Right atrium auricular region (tissue), 2 donors: Measurements from ENCODE around the gene SEMA3G. TPM values are rescaled to one million over a fixed set of nuclear protein-coding genes. Genes with fewer than 3 reads are reported as not detected.

Source experiments
- DNase-seq: peaks from one replicate; pipeline ENCODE4 v3.0.0-alpha.2; 2019; ENCODE audit warnings: low spot score
- H3K27ac ChIP-seq, 2 donors: fragments of 200-600 bp; sonication (generic); 1 replicate in 1 of 2; 2 replicates in 1 of 2; pipeline ENCODE4 v1.5.1; 2016 to 2019
- H3K27me3 ChIP-seq, 2 donors: fragments of 200-600 bp; sonication (generic); one replicate each; pipeline versions ENCODE4 v1.5.1 to v1.6.0; 2017 to 2019
- H3K36me3 ChIP-seq: fragments of 200-600 bp; sonication (generic); one replicate; pipeline ENCODE4 v1.5.1; 2016
- H3K4me1 ChIP-seq, 2 donors: fragments of 200-600 bp; sonication (generic); one replicate each; pipeline versions ENCODE4 v1.5.1 to v1.6.0; 2017 to 2019
- H3K4me3 ChIP-seq, 2 donors: fragments of 200-600 bp; sonication (generic); 1 replicate in 1 of 2; 2 replicates in 1 of 2; pipeline ENCODE4 v1.5.1; 2017 to 2019; ENCODE audit warnings: mild to moderate bottlenecking in 1 of 2, moderate library complexity in 1 of 2
- H3K9me3 ChIP-seq, 2 donors: fragments of 200-600 bp; sonication (generic); one replicate each; pipeline ENCODE4 v1.5.1; 2019
- total RNA-seq, 2 donors: library from RNA; depleted of rRNA; stranded (reverse); fragments of >200 nt; gene quantifications; one replicate each; pipeline ENCODE4 v1.1.0, GENCODE V29; 2016
- TF ChIP-seq, protein P1 (sequence below), 2 donors: fragments of 200-600 bp; sonication (generic); IDR thresholded peaks; one replicate each; pipeline ENCODE4 v1.5.1; 2019; ENCODE audit warnings: antibody characterized with exemption in 2 of 2

The SEMA3G gene
- total RNA-seq, 2 donors from 2014 or later = 11.8 to 12.6 TPM

DNA sequence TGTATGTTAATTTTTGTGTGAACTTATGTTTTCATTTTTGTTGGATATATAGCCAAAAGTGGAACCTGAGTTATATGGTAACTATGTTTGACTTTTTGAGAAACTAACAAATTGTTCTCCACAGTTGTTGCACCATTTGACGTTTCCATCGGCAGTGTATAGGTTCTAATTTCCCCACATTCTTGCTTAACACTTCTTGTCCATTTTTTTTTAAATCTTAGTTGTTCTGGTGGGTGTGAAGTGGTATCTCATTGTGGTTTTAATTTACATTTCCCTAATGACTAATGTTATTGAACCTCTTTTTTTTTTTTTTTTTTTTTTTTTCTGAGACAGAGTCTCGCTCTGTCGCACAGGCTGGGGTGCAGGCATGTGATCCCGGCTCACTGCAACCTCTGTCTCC is 18.5 kb upstream of the SEMA3G start:
- peaks cover 0 to 11% of the 10 kb centered on the region in 2 donors for H3K4me1 ChIP-seq
- H3K4me3 ChIP-seq = no peak overlapping the region
- no peaks in the 10 kb centered on the region for H3K9me3 ChIP-seq
- H3K27me3 ChIP-seq = no peaks in the 10 kb centered on the region
- no peak for DNase-seq
- no peak overlapping the region for H3K27ac ChIP-seq
- TF ChIP-seq, protein P1, sequence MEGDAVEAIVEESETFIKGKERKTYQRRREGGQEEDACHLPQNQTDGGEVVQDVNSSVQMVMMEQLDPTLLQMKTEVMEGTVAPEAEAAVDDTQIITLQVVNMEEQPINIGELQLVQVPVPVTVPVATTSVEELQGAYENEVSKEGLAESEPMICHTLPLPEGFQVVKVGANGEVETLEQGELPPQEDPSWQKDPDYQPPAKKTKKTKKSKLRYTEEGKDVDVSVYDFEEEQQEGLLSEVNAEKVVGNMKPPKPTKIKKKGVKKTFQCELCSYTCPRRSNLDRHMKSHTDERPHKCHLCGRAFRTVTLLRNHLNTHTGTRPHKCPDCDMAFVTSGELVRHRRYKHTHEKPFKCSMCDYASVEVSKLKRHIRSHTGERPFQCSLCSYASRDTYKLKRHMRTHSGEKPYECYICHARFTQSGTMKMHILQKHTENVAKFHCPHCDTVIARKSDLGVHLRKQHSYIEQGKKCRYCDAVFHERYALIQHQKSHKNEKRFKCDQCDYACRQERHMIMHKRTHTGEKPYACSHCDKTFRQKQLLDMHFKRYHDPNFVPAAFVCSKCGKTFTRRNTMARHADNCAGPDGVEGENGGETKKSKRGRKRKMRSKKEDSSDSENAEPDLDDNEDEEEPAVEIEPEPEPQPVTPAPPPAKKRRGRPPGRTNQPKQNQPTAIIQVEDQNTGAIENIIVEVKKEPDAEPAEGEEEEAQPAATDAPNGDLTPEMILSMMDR (IDR thresholded peaks at IDR 0.05) = no peak
- peaks cover 34% of the 10 kb centered on the region for H3K36me3 ChIP-seq

DNA sequence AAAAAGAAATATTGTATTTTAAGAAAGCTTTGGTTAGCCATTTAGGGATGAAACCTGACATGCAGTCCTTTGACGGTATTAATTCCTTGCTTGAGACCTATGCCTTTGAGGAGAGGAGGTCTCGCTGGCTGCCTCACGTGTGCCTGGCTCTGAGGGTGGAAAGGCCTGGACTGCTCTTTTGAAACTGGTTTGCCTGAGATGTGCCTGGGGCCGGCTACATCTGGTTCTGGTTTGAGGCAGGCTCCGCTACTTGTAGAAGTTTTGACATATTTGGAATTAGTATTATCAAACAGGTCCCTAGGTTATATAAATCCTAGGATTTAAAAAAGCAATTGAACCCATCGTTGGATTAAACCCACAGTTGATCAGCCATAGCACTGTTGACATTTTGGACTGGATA is 17.0 kb upstream of the SEMA3G start:
- Histone ChIP-seq H3K4me1 (peaks cover 0 to 4% of the 10 kb centered on the region in 2 donors), H3K27me3 (no peaks in the 10 kb centered on the region)
- DNase-seq = no peak

DNA sequence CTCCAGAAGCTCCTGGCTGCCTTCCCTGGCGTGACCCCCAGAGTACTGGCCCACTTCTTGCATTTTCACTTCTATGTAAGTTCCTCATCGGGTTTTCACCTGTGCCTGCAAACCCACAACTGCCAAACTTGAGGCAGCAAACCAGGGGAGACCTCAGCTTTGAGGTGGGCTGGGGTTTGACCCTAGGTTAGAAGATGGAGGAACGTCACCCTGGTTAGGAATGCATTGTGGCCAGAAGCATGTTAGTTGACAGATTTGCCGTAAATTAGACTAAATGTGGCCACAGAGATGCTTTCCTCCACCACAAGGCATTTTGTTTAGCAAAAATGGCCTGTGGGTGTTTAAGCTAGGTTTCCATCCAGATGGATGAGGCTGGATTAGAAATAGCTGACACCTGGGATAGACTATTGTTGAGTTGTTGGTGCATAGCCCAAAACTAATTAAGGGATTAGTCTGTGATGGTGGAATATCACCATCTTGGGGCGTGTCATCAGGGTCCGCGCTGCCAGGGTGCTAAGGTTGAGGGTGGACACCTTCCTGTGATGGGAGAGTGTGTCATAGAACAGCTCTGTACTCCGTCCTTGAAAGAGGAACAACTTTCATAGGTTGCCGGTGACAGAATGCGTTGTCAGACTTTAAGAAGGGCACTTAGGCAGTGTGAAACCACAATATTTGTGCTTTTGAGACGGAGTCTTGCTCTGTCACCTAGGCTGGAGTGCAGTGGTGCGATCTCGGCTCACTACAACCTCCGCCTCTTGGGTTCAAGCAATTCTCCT is 14.1 kb upstream of the SEMA3G start:
- Histone ChIP-seq H3K27me3 (no peaks in the 10 kb centered on the region), H3K4me1 (peaks cover 0 to 26% of the 10 kb centered on the region in 2 donors), H3K27ac (no peak overlapping the region), H3K36me3 (peaks cover 37% of the 10 kb centered on the region), H3K4me3 (no peak overlapping the region), H3K9me3 (no peaks in the 10 kb centered on the region)
- TF ChIP-seq, protein P1 (IDR thresholded peaks at IDR 0.05) = no peak
- no peak for DNase-seq

More for the DNA sequence above, 17.0 kb upstream of the SEMA3G start:
- H3K36me3 ChIP-seq = peaks cover 44% of the 10 kb centered on the region
- no peaks in the 10 kb centered on the region for H3K9me3 ChIP-seq
- no peak overlapping the region for H3K27ac ChIP-seq
- H3K4me3 ChIP-seq = no peak overlapping the region
- TF ChIP-seq, protein P1 (IDR thresholded peaks at IDR 0.05) = no peak

DNA sequence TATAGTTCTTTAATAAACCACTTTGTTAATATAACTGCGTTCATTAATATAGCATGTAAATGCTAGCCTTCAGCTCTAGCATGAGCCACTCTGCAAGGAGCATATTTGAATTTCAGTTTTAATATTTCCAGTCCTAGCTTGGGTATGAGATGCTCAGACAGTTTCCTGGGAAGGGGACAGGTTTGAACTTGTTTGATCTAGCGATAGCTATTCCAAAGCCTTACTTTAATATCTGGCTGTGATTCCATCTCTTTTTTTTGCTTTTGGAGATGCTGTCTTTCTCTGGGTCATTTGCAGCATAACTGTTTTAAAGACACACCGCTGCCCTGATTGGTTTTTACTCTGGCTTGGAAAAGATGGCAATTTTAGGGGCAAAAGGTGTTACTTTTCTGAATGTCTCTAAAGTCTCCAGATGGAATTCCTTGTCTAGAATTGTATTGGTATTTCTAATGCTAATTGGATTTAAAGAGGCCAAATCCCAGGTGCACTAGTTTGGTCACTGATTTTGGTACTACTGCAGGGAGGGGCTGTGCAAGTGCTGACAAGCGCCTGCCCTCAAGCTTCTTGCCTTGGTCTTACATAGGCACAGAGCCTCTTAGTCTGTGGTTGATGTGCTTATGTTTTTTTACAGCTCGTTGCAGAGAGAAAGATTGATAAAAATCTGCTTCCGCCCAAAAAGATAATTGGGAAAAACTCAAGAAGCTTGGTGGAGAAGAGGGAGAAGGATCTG is 13.3 kb upstream of the SEMA3G start:
- no peaks in the 10 kb centered on the region for H3K27me3 ChIP-seq
- no peak overlapping the region for H3K27ac ChIP-seq
- H3K36me3 ChIP-seq = peaks cover 37% of the 10 kb centered on the region
- H3K4me1 ChIP-seq = peaks cover 0 to 27% of the 10 kb centered on the region in 2 donors
- no peak for DNase-seq
- H3K4me3 ChIP-seq = no peak overlapping the region
- TF ChIP-seq, protein P1 (IDR thresholded peaks at IDR 0.05) = no peak
- H3K9me3 ChIP-seq = no peaks in the 10 kb centered on the region

DNA sequence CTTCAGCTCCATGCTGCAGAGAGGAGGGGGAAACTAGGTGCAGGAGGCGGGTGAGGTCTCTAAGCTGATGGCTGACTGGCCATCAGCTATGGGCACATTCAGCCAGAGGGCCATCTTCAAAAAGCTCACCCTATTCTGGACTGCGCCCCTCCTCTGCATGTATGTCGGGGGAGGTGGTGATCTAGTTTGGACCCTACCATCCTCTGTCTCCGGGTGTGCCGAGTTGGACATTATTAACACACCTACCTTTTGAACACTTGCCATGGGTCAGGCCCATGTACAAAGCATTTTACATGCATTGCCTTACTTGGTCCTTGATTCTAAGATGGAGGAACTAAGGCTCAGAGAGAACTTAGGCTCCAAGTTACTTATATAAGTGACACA is 11.9 kb upstream of the SEMA3G start:
- peaks cover 43% of the 10 kb centered on the region for H3K36me3 ChIP-seq
- no peaks in the 10 kb centered on the region for H3K27me3 ChIP-seq
- H3K9me3 ChIP-seq = no peaks in the 10 kb centered on the region
- peak overlapping the region; percentile 82 to 97 for H3K4me3 ChIP-seq
- TF ChIP-seq, protein P1 (IDR thresholded peaks at IDR 0.05) = no peak
- peak overlapping the region; percentile 89 to 99 for H3K27ac ChIP-seq
- H3K4me1 ChIP-seq = peaks cover 0 to 27% of the 10 kb centered on the region in 2 donors
- DNase-seq = no peak
